NCI-H1694 treated with DMSO at 0.1 percent for 48 hours (cell line): ENCODE results near the gene PIGQ.

Experiments
- DNase-seq: peaks from one replicate; lab custom pipeline; 2025; lab: John Stamatoyannopoulos, UW

PIGQ gene

DNA sequence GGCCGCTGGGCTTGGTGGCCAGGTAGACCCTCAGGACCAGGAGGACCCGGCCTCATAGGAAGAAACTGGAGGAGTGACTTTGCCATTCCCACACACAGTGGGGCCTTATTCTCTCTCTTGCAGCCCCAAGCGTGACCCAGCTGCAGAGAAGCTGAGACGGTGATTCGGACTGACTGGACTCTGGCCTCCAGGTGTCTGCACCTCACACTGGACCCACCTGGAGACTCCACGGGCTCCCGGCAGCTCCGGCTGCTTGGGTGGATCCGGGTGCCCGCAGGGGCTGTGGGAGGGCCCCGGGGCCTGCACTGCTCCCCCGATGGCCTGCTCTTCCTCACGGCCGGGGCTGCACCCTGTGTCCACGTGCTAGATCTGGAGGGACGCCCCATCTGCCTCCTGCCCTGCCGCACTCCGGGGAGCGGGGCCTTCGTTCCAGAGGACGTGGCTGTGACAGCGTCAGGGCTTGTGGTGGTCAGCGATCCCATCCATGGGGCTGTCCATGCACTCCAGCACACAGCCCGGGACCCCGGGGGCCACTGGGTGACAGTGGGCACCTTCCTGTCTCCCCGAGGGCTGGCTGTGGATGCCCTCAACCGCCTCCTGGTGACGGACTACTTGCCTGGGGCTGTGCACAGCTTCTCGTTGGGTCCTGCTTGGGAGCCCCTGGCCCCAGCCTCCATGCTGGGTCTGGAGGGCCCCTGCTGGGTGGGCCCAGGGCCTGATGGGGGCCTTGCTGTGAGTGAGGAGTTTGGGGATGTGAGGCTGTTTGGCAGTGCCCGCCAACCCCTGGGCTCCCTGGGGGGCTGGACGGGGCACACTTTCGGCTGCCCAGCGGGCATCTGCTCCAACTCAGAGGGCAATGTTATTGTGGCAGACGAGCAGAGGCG lies 2.2 kb upstream of the PIGQ start:
- DNase-seq: no peak

DNA sequence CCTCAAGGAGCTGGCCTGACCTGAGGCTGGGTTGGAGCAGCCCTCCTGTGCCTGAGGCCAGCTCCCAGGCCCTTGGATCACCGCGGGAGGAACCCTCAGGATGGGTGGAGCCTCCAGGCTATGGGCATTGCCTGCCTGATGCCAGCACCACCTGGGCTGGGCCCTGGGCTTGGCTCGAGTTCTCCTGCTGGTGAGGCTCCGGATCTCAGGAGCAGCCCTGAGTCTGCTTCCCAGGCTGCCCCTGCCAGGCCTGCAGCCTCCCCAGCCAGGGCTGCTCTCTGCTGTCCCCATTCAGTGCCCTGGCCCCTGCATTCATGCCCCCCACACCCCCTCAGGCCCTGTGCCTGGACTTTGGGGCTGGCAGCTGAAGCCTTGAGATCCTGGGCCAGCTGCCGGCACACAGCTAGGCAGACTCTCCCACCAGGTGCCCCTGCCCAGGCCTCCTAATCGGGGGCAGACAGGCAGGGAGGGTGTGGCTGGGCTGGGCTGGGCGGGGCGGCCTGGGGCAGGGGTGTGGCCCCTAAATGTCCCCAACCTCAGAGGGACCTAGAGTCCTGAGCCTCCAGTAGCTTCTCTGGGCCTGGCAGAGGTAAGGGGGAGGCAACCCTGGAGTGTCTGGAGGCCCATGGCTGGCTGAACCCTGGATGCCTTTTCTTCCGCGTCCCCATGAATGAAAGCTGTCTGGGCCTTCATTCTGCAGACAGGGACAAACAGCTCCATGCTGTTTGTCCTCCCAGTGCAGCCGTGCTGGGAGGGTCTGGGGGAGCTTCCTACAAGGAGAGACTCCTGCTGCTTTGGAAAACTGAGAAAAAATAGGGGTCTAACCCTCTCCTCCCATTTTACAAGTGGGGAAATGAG lies 1.1 kb upstream of the PIGQ start:
- no peak for DNase-seq

DNA sequence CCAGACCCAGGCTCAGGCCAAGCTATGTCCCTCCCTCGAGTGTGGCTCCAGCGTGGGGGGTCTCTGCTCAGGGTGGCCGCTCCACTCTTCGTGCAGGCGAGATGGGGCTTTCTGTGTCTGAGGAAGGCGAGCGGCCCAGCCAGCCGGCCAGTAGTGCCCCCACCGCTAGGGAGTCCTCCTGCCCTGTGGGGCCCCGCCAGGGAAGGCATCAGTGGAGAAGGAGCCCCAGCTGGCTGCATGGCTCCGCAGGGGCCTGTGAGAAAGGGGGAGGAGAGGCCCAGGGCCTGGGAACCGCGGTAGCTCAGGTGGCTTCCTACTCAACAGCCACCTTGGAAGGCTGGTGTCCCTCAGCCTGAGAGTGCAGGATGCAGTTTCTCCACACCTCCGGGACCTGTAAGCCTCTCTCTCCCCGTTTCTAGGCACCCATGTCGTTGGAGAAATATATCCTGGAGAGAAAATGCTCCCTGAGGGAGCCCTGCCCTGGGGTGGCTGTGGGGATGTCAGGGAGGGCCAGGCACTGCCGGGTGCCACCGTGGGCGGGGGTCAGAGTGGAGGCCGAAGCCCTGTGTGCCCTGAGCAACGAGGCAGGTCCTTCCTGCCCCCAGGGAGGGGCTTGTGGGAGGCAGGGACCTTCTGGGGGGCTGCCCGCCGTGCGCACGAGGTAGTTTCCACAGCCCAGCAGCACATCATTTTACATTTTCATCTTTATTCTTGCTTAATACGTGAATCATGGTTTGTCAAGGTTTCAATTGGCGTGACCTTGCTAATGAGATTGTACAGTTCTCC lies 3.3 kb downstream of the PIGQ start:
- no peak for DNase-seq

DNA sequence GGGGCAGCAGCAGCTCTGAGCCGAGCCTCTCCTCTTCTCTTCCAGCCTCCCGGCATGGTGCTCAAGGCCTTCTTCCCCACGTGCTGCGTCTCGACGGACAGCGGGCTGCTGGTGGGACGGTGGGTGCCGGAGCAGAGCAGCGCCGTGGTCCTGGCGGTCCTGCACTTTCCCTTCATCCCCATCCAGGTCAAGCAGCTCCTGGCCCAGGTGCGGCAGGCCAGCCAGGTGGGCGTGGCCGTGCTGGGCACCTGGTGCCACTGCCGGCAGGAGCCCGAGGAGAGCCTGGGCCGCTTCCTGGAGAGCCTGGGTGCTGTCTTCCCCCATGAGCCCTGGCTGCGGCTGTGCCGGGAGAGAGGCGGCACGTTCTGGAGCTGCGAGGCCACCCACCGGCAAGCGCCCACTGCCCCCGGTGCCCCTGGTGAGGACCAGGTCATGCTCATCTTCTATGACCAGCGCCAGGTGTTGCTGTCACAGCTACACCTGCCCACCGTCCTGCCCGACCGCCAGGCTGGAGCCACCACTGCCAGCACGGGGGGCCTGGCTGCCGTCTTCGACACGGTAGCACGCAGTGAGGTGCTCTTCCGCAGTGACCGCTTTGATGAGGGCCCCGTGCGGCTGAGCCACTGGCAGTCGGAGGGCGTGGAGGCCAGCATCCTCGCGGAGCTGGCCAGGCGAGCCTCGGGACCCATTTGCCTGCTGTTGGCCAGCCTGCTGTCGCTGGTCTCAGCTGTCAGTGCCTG lies 4.4 kb downstream of the PIGQ start:
- no peak for DNase-seq

DNA sequence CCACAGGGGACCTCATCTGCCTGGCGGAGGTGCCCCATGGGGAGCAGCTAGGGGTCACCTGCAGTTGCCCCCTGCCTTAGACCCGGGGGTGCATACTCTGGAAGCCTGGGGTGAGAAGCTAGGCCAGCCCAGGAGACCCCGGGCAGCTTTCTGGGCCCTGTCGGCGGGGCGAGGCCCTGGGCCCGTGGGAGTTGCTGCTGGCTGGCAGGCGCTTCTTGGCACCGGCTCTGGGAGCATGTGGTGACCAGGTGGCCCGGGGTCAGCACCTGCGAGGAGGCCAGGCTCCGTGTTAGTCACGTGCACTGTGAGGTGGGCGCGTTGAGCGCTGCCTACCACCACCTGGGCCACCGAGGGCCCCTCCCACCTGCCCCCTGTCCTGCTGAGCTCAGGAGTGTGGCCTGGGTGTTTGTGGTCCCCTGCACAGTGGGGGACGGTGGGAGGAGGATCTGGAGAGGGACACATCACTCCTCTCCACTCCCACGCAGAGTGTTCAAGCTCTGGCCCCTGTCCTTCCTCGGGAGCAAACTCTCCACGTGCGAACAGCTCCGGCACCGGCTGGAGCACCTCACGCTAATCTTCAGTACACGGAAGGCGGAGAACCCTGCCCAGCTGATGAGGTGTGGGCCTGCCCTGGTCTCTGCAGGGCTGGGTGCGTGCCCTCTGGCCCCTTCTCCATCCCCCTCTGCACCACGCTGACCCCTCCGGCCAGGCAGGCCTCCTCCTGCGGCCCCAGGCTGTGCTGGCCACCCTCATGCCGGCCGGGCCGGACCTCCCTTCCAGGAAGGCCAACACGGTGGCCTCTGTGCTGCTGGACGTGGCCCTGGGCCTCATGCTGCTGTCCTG lies 5.8 kb downstream of the PIGQ start:
- DNase-seq: no peak

DNA sequence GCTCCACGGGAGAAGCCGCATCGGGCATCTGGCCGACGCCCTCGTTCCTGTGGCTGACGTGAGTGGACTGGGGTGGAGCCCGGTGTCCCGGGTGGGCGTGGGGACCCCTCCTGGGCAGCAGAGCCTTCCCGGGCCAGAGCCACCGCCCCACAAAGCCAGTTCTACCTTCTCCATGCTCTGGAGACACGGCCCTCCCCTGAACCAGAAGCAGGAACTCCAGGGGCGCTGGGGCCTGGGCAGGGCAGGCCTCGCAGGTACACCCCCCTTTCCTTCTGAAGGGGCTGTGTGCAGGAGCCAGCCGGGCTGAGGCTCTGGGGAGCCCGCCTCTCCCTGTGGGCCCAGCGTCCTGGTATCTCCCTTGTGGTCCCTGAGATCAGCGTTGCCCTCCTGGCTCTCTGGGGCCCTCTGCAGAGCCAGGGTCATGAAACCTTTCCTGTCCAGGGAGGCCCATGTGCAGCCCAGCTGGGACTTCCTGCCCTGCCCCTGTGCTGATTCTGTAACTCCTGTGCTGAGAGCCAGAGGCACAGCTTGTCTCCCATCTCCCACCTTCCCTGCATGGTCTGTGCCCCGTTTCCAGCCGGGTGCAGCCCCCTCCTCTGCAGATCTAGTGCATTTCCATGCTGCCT lies 6.5 kb downstream of the PIGQ start:
- DNase-seq: no peak

DNA sequence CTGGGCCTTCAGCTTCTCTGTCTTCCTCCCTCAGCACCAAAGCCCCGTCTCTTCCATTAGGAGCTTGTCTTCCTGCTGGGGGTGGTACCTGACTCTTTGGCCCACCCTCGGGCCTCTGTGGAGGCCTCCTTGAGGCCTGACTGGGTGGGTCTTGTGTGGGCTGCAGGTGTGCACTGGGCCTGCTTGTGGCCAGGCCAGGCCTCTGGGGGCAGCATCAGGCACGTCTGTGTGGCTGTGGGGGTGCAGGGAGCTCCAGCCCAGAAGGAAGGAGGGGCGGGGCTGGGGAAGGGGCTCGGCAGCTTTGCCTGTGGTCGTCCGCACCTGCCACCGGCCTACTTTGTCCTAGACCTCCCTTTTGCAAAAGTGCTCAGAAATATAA lies 7.0 kb downstream of the PIGQ start:
- DNase-seq: no peak

DNA sequence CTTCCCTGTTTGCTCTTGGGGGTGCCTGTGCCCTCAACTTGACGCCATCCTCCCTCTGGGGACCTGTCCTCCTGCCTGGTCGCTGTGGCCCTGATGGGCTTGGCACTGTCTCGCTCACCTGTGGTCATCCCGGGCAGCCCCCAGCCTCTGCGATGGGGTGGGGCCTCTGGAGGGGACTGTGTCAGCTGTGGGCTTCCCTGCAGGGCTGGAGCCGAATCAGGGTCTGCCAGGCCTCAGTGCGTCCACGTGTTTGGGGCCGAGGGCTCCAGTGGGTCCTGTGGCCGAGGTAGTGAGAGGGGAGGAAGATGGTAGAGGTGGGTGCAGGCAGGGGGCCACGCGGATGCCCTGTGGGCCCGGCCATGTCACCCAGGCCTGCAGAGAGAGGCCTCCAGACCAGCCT lies 8.0 kb downstream of the PIGQ start:
- no peak for DNase-seq

DNA sequence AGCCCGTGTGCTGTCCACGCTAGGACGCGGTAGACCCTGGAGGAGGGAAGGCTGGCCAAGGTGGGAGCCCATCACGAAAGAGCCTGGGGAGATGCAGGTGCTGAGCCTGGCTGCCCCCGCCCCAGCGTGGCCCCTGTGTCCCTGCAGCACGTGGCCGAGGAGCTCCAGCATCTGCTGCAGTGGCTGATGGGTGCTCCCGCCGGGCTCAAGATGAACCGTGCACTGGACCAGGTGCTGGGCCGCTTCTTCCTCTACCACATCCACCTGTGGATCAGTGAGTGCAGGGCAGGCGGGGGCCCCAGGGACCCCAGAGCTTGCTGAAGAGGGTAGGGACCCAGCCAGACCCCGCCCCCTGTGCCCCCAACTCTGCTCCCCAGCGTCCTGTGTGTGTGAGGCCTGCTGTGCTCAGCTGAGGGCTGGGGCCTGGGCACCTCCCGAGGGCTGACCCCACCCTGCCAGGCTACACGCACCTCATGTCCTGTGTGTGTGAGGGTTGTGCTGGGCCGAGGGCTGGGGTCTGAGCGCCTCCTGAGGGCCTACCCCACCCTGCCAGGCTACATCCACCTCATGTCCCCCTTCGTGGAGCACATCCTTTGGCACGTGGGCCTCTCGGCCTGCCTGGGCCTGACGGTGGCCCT lies 8.6 kb downstream of the PIGQ start:
- DNase-seq: no peak

DNA sequence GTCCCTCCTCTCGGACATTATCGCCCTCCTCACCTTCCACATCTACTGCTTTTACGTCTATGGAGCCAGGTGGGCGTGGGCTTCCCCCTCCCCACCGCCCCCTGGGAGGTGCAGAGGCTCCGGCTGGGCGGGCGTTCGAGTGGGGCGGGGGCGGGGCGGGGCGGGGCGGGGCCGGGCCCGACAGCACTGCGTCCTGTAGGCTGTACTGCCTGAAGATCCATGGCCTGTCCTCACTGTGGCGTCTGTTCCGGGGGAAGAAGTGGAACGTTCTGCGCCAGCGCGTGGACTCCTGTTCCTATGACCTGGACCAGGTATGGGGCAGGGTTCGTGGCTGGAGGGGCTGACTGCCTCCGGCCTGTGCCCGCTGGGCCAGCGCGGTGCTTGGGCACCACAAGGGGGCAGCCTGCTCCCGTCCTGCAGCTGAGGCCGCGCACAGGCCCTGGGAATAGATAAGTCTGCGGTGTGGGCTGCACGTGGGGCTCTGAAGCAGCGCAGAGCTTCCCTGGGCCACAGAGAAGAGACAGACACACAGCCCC lies 9.2 kb downstream of the PIGQ start:
- DNase-seq: peak; percentile 58

DNA sequence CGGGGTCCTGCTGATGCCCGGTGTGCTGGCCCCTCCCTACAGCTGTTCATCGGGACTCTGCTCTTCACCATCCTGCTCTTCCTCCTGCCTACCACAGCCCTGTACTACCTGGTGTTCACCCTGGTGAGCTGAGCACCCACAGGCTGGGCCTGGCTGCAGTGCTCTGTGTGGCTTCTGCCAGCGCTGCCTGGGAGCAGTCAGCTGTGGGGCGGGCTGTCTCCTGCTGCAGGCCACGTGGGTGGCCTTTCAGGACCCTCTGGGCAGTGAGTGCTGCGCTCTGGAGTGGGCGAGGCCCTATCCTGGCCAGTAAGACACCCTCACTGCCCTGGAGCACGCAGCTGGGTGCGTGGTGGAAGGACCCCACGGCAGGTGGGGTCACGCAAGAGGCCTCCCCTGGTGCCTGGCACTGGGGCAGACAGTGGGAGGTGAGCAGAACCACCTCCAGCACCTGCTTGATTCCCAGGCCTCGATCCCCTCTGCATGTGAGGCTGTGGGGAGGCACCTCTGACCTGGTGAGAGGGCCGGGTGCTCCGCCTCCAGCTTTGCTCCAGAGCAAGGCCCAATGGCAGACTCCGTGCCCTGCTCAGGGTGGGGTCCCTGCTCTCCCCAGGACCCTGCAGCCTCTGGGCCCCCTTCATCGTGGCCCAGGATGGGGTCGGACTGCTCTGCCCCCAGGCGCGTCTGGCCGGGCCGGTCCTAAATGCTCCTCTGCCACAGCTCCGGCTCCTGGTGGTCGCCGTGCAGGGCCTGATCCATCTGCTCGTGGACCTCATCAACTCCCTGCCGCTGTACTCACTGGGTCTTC lies 10.6 kb downstream of the PIGQ start:
- no peak for DNase-seq

DNA sequence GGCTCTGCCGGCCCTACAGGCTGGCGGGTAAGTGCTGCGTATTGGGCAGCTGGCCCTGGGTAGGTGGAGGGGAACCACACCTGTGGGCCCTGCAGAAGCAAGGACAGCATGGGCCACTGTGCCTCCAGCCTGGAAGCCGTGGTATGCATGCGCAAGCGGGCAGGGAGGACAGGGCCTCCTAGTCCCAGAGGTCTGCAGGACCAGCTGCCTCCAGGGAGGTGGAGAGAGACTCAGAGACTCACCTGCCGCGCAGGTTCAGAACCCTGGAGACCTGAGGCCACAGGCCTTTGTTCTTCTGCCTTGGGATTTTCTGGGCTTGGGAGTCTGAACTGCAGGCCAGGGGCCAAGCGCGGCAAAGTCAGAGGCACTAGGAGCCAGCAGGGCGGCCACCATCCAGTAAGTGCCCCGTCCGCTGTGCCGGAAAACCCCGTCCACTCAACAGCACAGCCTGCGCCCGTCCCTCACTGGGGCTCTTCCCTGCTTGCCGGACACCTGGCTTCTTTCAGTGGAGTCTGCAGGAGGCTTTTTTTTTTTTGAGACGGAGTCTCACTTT lies 11.3 kb downstream of the PIGQ start:
- no peak for DNase-seq

DNA sequence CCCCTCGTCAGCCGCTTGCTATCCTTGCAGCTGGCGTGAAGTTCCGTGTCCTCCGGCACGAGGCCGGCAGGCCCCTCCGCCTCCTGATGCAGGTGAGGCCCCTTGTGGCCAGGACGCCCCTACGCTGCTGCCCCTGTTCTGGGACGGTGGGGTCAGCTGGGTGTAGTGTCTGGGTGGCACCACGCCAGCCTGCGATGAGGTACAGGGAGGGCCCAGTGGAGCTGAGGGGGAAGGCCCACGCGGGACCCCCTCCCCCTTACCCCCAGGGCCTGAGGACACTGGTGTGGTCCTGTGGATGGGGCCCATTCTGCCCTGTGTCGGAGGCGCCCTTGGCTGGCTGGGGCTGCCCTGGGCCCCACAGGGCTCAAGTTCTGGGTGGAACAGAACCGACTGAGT lies 12.4 kb downstream of the PIGQ start:
- DNase-seq: no peak

DNA sequence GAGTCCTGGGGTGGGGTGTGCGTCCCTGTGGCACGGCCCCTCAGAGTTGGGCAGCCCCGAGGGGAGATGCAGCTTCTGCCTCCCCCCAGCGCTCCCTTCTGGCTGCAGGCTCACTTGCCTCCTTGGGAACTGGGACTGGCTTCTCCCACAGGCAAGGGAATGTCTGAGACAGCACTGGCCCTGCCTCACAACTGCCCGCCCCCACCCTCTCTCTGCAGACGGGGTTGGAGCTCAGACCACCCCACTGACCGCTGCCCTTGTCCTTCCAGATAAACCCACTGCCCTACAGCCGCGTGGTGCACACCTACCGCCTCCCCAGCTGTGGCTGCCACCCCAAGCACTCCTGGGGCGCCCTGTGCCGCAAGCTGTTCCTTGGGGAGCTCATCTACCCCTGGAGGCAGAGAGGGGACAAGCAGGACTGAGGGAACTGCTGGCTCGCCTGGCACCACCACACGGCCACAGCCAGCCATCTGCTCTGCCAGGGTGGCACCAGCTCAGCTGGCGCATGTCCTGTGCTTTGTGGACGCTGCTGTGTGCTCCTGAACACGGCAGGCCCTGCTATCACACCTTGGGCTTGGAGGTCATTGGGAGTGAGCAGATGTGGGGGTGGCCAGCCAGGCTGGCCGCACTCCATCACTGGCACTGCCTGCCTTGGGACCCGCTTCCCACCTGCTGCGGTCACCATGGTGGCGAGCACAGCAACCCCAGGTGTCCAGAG lies 13.0 kb downstream of the PIGQ start:
- DNase-seq: peak; percentile 6

DNA sequence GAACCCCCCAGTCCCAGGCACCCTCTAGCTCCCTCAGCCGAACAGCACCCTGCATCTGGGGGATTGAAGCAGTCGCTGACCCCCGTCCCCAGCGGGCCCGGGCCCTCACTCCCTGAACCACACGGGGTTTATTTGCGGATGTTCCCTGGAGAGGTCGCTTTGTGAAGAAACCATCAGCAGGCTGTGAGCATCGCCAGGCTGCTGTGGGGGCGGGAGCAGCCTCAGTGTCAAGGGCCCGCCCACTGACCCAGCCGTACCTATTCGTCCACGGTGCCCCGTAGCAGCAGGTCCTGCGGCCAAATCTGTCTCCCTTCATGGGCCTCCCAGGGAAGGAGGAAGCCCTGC lies 13.7 kb downstream of the PIGQ start:
- DNase-seq: peak; percentile 1

DNA sequence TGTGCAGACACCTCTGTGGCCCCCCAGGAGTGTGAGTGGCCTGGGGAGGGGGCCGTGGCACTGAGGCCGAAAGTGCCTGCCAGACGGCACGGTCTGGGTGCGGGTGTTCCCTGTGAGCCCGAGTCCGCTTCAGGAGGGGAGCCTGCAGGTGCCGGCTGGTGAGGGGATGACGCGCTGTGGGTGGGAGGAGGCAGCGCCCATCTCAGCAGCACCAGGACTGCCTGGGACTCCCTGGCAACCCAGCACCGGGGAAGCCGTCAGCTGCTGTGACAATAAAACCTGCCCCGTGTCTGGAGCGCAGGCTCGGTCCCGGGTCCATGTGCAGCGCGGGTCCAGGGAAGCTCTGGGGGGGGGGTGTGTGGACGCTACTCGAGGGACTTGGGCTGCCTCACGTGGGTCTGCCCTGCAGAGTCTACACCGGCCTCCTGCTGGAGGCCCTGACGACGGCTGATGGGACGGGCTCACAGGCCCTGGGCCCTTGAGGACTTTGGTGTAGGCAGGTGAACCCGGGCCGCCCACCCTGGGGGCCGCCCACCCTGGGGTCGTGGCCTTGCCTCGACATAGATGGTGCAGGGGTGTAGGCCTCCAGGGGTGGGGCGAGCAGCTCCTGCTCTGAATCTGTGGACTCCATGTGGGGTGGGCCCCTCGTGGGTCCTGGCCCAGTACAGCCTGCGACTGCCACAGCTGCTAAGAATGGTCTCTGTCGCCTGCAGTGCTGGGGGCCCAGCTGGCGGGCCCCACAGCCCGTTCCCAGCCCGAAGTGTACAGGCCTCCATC lies 14.2 kb downstream of the PIGQ start:
- peak; percentile 12 for DNase-seq

DNA sequence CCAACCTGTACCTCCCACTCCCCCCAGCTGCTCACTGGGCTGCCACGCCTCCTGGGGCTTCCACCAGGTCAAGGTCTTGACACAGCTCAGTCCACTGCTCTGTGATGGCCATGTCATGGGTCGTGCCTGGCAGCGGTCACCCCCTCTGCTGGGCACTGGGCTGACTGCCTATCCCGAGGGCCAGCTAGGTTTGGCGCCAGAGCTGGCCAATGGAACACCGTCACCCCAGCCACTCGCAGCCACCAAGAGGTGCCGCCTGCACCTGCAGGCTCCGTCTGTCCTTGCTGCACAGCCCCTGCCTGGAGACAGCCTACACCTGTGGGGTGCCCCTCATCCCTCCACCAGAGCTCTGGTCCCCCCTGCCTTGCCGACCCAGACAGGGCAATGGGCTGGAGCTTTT lies 15.6 kb downstream of the PIGQ start:
- no peak for DNase-seq
